Kidney (tissue), 14 donors: ENCODE data around the gene OBP2A. TPM values are rescaled to one million over a fixed set of nuclear protein-coding genes. Genes with fewer than 3 reads are reported as not detected.

ENCODE experiments used
- DNase-seq, 5 donors: peaks; one replicate each; pipeline ENCODE4 v3.0.0-alpha.2; 2013 to 2020
- FAIRE-seq: peaks from 2 replicates; lab custom pipeline; 2012; peaks lifted over from hg19 to GRCh38; lab: Jason Lieb, UNC
- H3K27ac ChIP-seq, 2 donors: one replicate each; pipeline ENCODE4 v1.7.0; 2013; ENCODE audit warnings: low read depth in 2 of 2, low read length in 2 of 2, inconsistent platforms in 1 of 2
- H3K27me3 ChIP-seq: one replicate; pipeline ENCODE4 v1.7.1; 2013; ENCODE audit warnings: low read length, inconsistent platforms; ENCODE audit not compliant: control insufficient read depth, insufficient read depth
- H3K36me3 ChIP-seq, 3 donors: one replicate each; pipeline versions ENCODE4 v1.7.0 to v1.7.1; 2013; ENCODE audit warnings: low read length in 3 of 3, control low read depth in 1 of 3, inconsistent platforms in 1 of 3; ENCODE audit not compliant: insufficient read depth in 3 of 3, control insufficient read depth in 2 of 3
- H3K4me1 ChIP-seq, 3 donors: one replicate each; pipeline versions ENCODE4 v1.7.0 to v1.7.1; 2013; ENCODE audit warnings: low read length in 3 of 3, inconsistent platforms in 1 of 3, low read depth in 1 of 3; ENCODE audit not compliant: control insufficient read depth in 2 of 3, insufficient read depth in 2 of 3
- H3K4me3 ChIP-seq, 3 donors: one replicate each; pipeline versions ENCODE4 v1.7.0 to v1.8.1; 2013; ENCODE audit warnings: low read length in 3 of 3, control low read depth in 1 of 3, inconsistent platforms in 1 of 3
- H3K9ac ChIP-seq, 3 donors: one replicate each; pipeline versions ENCODE4 v1.7.0 to v1.7.1; 2013; ENCODE audit warnings: low read length in 3 of 3, control low read depth in 1 of 3, inconsistent platforms in 1 of 3
- H3K9me3 ChIP-seq, 3 donors: one replicate each; pipeline versions ENCODE4 v1.7.0 to v1.7.1; 2013; ENCODE audit warnings: low read length in 3 of 3, control low read depth in 1 of 3, inconsistent platforms in 1 of 3; ENCODE audit not compliant: control insufficient read depth in 2 of 3, insufficient read depth in 1 of 3
- intact Hi-C: fragments of 100-400 bp; cut with DNase I; formaldehyde crosslinking; loops from one replicate; pipeline ENCODE4 v1.11.1; 2022
- polyA plus RNA-seq: library from polyadenylated mRNA; stranded (reverse); fragments of 350-450 nt; fragmentation: Illumina TruSeq; extraction: RNeasy Lipid Tissue Mini Kit (QIAGEN cat#74804); gene quantifications from one replicate; pipeline ENCODE4 v1.2.3, GENCODE V29; 2014; ENCODE audit warnings: low read depth, low replicate concordance; ENCODE audit not compliant: insufficient read depth
- total RNA-seq: library from RNA; stranded (reverse); fragmentation: NEBNext Ultra II Directional; extraction: Animal tissue kit (Norgen Biotek cat#: 25700); gene quantifications from one replicate; pipeline ENCODE4 v1.2.1, GENCODE V29; 2021
- TF ChIP-seq, protein P1 (sequence below): IDR thresholded peaks from 3 replicates; pipeline ENCODE4 v1.5.1; 2012; ENCODE audit warnings: mild to moderate bottlenecking, moderate library complexity, borderline replicate concordance; ENCODE audit not compliant: insufficient read depth; ENCODE audit errors: extremely low read depth
- donor health status: control.
- donor health status: control.
- donor health status: control.
- donor health status: control.
- donor health status: control.
- donor health status: DM: yes; HTN: yes; CAD: no.
- donor health status: Normal renal cell carcinoma (clear cell type).

Gene OBP2A
- total and polyA plus RNA-seq, 2 donors from 2014 or later, result not detected

DNA sequence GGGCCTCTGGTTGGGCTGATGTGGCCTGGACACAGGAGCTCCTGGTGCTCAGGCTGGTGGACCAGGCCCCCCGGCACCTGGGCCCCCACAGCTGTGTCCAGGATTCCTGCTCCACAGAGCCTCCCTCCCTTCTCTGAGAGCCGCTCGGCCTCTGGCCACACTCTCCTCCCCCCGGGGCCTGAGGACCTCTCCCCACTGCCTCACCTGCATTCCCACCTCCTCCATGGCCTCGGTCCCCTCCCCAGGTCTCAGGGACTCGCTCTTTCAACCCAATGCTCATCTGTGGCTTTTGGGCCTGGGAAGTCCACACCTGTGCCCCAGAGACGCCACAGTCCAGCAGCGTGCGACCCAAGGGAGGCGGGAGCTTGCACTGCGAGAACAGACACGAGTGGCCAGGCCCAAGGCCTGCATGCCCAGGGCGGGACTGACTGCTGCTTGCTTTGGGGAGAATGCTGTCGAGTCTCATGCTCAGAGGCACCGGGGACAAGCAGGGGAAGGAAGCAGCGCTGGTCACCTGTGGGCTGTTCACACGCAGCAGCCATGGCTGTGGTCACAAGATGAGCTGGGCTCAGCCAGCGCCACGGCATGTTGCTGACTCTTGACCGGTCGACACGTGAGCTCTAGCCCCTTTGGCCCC, 30.2 kb downstream of the OBP2A start:
- no peak overlapping the region for H3K4me3 ChIP-seq
- no peak for DNase-seq
- no peaks in the 10 kb centered on the region for H3K4me1 ChIP-seq
- no peak for FAIRE-seq
- no peaks in the 10 kb centered on the region for H3K9me3 ChIP-seq
- H3K9ac ChIP-seq, result no peak overlapping the region
- intact Hi-C loops, result no loop called here
- TF ChIP-seq, protein P1, sequence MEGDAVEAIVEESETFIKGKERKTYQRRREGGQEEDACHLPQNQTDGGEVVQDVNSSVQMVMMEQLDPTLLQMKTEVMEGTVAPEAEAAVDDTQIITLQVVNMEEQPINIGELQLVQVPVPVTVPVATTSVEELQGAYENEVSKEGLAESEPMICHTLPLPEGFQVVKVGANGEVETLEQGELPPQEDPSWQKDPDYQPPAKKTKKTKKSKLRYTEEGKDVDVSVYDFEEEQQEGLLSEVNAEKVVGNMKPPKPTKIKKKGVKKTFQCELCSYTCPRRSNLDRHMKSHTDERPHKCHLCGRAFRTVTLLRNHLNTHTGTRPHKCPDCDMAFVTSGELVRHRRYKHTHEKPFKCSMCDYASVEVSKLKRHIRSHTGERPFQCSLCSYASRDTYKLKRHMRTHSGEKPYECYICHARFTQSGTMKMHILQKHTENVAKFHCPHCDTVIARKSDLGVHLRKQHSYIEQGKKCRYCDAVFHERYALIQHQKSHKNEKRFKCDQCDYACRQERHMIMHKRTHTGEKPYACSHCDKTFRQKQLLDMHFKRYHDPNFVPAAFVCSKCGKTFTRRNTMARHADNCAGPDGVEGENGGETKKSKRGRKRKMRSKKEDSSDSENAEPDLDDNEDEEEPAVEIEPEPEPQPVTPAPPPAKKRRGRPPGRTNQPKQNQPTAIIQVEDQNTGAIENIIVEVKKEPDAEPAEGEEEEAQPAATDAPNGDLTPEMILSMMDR, result no peak
- no peaks in the 10 kb centered on the region for H3K27me3 ChIP-seq
- H3K27ac ChIP-seq, result no peak overlapping the region
- no peaks in the 10 kb centered on the region for H3K36me3 ChIP-seq

DNA sequence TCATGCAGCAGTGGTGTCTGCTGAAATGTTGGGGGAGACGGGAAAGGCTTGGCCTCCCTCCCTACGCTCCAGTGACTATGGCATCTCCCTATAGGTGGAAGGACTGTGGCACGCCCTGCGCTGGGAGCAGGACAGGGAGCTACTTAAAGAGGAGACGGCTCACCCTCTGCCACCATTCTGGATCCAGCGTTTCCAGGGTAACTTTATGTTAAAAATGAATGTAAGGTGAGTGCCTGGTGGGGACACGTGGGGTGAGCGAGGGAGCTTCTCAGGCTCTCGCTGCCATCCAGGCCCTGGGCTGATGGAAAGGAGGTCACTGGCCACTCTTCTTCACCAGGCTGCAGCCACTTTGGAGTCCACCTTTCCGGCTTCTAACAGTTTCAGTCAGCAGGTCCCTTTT, 31.3 kb downstream of the OBP2A start:
- Histone ChIP-seq H3K4me3 (no peak overlapping the region), H3K27me3 (no peaks in the 10 kb centered on the region), H3K9ac (no peak overlapping the region), H3K27ac (no peak overlapping the region), H3K4me1 (no peaks in the 10 kb centered on the region), H3K9me3 (no peaks in the 10 kb centered on the region), H3K36me3 (no peaks in the 10 kb centered on the region)
- TF ChIP-seq, protein P1, result no peak
- intact Hi-C loops, result no loop called here
- DNase-seq (no peak), FAIRE-seq (no peak)

DNA sequence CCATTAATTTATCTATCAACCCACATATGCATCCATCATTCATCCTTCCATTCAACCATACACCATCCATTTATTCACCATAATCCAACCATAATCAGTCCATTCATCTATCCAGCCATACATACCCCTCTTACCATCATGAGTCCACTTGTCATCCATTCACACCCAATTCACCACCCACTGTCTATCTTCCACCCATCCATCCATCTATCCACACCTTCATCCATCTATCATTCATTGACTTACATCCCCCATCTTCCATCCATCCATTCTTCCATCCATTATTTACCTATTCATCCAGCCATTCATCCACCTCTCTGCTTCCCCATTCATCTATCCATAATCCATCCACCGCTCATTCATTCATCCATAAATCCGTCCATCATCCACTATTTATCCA, 33.4 kb downstream of the OBP2A start:
- H3K4me1 ChIP-seq, result no peaks in the 10 kb centered on the region
- TF ChIP-seq, protein P1, result no peak
- FAIRE-seq, result no peak
- no peak overlapping the region for H3K9ac ChIP-seq
- no peak for DNase-seq
- intact Hi-C loops, result no loop called here
- H3K4me3 ChIP-seq, result no peak overlapping the region
- no peaks in the 10 kb centered on the region for H3K9me3 ChIP-seq
- no peaks in the 10 kb centered on the region for H3K27me3 ChIP-seq
- H3K27ac ChIP-seq, result no peak overlapping the region
- no peaks in the 10 kb centered on the region for H3K36me3 ChIP-seq
